Stimulated activated CD8-positive, alpha-beta memory T cell treated with anti-CD3 and anti-CD28 coated beads, Interleukin-12 subunit alpha, Interleukin-12 subunit beta, amount 100 ng/mL, for 1 hour (primary cell): Measurements from ENCODE around the gene SPEG.

ENCODE experiments used
- DNase-seq: peaks from one replicate; pipeline ENCODE4 v3.0.0-alpha.2; 2020; ENCODE audit warnings: low read depth

Gene SPEG

GRCh38 chr2:219443697-219444023, 9.0 kb downstream of the SPEG start:
- no peak for DNase-seq

GRCh38 chr2:219444566-219445091, 10.0 kb downstream of the SPEG start:
- no peak for DNase-seq

- no peak for DNase-seq
Observed at GRCh38 chr2:219445220-219445640, 10.6 kb downstream of the SPEG start.

GRCh38 chr2:219446101-219446504, 11.5 kb downstream of the SPEG start:
- no peak for DNase-seq

GRCh38 chr2:219446689-219447088, 12.0 kb downstream of the SPEG start:
- no peak for DNase-seq

GRCh38 chr2:219447242-219448098, 12.8 kb downstream of the SPEG start:
- no peak for DNase-seq

- DNase-seq, result no peak
Observed at GRCh38 chr2:219448099-219448775, 13.6 kb downstream of the SPEG start.

- no peak for DNase-seq
Observed at GRCh38 chr2:219448776-219449341, 14.2 kb downstream of the SPEG start.

- DNase-seq, result no peak
Observed at GRCh38 chr2:219449609-219450008, 15.0 kb downstream of the SPEG start.

GRCh38 chr2:219451661-219452360, 17.2 kb downstream of the SPEG start:
- DNase-seq, result no peak

GRCh38 chr2:219452361-219453317, 18.0 kb downstream of the SPEG start:
- no peak for DNase-seq

GRCh38 chr2:219453671-219454590, 19.3 kb downstream of the SPEG start:
- no peak for DNase-seq

- DNase-seq, result no peak
Observed at GRCh38 chr2:219455581-219455980, 20.9 kb downstream of the SPEG start.

GRCh38 chr2:219457784-219458369, 23.2 kb downstream of the SPEG start:
- DNase-seq, result no peak

- DNase-seq, result no peak
Observed at GRCh38 chr2:219458996-219459395, 24.4 kb downstream of the SPEG start.

- no peak for DNase-seq
Observed at GRCh38 chr2:219459460-219460311, 25.0 kb downstream of the SPEG start.

- no peak for DNase-seq
Observed at GRCh38 chr2:219460424-219460926, 25.8 kb downstream of the SPEG start.

GRCh38 chr2:219461047-219461514, 26.4 kb downstream of the SPEG start:
- DNase-seq, result no peak
